SHP77 (cell line): ENCODE results near the gene LAMB3.

Experiments used
- DNase-seq, 2 experiments: peaks; one replicate each; lab custom pipeline; 2025; lab: John Stamatoyannopoulos, UW

The LAMB3 gene

DNA sequence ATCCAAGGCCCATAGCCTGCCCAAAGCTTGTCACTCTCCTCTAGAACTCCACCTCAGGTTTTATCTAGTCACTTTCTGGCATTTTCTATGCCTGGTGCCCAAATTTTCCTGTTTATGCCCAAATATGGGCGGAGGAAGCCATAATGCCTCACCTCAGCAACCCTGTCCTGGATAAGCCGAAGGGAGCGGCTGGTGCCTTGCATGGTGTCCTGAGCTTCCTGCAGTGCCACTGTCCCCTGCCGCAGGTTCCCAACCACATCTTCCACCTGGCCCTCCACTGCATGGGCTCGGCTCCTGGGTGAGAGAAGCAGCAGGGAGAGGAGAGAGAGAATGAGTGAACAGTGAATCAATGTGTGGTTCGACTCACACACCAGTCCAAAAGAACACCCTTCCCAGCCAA lies 34.5 kb downstream of the LAMB3 start:
- no peak for DNase-seq

DNA sequence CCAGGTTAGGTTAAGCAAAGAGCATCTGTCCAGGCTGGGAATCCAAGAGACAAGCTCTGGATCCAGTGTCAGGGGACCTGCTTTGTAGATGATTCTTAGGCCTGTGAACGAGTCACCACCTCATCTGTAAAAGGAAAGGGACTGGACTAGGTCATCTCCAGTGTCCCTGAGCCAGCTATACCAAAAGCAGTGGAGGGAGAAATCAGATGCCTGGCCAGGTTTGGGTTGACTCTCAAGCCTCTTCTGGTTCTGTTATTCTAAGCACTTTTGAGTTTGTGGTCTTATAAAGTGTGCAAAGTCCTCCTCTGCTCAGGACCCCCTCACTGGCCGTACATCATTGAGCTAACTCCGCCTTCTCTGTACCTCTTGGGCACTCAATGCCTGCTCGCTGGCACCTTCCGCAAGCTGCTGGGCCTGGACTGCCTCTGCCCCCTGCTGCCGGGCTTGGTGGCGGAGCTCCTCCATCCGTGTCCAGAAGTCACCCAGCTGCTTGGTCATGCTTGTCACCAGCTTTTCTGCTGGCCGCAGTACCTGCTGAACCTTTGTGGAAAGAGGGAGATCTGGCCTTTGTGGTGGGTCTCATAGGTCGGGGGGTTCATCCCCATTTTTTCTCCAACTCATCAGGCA lies 35.1 kb downstream of the LAMB3 start:
- DNase-seq, result no peak

DNA sequence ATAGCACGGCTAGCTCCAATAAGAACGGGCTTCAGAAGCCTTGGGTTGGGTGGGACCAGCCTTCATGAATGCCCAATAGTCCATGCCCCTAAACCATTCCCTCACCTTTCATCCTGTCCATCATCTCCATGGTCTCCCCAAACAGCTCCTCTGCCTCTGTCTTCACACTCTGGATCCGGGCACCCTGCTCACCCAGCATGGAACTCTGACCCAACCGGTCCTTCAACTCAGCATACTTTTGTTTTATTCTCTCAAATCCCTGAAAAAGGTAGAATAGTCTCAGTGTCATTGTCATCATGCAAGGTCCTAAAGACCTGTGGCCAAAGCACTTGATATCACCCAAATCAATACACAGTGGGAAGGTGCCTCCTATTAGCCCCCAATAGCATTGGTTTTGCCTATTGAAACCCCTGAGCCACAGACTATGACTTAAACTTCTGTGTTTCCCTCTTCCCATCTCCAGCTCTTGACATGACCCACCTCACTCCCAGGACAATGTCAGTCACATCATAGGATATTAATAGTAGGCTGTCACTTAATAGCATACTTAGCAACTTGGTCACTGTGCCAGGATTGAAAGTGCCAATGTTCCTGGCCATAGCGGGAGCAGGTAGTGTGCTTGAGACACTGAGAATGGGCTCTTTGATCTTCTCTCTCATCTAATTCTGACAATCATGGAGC lies 35.7 kb downstream of the LAMB3 start:
- no peak for DNase-seq

DNA sequence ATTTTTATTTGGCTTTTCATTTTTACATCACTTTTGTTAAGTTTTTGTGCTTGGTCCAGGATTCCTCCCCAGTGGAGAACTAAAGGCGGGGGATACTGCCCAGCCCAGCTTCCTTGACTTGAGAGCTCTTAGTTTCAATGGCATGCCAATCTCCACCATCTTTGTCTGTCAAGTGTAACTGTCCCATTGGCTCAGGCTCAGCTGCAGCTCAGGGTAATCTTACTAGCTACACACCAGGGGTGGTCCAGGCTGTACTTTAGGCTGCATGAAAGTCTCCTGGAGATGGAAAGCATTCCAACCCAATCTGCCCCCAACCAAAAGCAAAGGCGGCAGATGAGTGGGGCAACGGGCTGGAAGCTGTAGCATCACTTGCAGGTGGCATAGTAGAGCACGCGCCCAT lies 37.3 kb downstream of the LAMB3 start:
- no peak for DNase-seq

DNA sequence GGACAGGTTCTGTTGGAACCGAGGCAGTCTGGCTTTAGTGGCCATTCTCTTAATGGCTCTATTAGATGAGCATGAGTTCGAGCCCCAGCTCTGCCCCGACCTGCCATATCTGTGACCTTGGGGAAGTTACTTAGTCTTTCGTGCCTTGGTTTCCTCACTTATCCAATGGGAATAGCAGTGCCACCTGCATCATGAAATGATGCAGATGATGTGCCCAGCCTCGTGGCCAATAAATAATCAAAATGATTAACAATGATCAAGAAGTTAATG lies 38.1 kb downstream of the LAMB3 start:
- no peak for DNase-seq

DNA sequence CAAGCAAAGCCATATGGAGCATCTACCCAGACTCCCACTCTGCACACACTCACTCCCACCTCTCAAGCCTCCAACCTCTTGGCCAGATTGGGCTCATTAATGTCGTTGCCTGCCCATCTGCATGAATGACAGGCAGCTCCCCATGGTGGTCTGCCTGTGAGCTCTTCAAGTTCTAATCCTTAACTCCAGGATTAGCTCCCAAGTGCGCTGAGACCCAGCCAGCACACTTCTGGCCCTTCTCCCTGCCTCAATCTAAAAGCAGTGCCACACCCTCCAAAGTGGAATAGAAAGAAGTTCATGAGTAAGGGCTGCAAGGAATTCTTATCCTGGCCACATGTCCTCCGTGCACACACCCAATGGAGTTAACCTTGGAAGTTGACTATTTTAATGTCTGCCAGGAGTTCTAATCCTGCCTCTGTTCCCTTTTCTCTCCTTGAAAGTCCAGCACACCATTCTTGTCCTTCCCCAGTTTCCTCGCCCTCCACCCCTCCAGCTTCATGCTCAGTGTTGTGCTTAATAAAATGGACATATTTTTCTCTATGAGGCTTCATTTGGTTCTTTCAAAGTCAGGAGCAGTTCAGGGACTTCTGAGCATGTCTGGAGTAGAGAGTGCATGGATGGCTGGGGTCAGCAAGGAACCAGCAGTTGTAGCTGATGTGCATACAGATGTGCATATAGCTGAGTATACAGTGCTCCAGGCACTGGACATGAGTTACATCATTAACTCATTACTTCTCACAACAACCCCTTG lies 38.6 kb downstream of the LAMB3 start:
- no peak for DNase-seq

DNA sequence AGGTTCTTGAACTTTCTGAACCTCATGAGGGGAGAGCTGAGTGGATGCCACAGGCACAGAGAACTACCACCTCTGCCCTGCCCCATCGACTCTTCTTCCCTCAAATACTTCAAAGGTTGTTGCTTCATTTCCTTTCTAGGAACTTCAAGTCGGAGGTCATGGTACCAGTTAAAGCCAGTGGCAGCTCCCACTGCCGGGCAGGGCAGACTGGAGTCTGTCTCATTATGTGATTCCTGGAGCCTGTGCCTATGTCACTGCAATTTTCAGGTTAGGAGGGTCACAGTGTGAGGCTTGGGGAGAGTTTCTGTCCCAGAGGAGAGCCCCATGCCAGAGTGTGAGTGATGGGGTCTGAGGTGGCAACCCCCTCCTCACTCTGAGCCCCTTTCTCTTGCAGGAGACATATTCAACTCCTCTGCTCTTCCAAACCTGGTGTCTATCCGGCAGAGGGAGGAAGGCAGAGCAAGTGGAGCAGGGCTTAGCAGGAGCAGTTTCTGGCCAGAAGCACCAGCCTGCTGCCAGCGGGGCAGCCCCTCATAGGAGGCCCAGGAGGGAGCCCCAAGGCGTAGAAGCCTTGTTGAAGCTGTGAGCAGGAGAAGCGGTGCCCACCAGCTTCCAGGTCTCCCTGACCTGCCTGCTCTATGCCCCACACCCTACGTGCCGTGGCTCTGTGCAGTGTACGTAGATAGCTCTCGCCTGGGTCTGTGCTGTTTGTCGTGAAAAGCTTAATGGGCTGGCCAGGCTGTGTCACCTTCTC lies 39.4 kb downstream of the LAMB3 start:
- no peak for DNase-seq

DNA sequence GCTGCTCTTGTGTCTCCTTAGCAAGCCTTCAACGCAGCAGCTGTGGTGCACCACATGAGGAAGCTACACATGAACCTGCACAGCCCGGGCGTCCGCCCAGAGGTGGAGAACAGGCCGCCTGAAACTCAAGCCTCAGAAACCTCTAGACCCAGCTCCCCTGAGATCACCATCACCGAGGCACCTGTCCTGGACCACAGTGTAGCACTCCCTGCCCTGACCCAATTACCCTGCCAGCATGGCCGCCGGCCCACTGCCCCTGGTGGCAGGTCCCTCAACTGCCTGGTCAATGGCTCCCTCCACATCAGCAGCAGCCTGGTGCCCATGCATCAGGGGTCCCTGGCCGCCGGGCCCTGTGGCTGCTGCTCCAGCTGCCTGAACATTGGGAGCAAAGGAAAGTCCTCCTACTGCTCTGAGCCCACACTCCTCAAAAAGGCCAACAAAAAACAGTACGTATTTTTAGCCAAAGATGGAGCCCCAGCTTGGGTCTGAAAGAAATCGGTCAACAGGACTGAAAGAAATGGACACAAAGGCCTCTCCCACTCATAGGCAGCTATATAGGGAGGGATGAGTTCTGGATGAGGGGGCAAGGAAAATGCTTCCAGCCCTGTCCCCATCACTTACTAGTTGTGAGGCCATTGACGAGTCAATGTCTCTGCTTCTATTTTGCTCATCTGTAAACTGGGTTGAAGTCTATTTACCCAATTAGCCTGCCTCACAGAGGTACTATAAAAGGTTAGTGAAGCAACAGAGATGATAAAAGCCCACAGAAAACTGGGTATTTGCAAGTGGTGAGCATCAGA lies 40.3 kb downstream of the LAMB3 start:
- no peak for DNase-seq

DNA sequence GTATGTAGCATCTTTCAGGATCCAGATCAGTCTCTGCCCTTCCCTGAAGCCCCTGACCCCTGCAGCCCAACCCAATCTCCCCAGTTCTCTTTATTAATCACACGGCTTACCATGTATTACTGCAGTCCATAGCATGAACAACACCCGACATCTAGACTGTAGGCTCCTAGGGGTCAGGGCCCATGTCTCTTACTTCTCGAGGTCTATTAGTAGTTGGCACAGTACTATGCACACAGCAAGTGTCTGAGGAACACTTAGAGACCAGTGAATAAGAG lies 41.7 kb downstream of the LAMB3 start:
- no peak for DNase-seq

DNA sequence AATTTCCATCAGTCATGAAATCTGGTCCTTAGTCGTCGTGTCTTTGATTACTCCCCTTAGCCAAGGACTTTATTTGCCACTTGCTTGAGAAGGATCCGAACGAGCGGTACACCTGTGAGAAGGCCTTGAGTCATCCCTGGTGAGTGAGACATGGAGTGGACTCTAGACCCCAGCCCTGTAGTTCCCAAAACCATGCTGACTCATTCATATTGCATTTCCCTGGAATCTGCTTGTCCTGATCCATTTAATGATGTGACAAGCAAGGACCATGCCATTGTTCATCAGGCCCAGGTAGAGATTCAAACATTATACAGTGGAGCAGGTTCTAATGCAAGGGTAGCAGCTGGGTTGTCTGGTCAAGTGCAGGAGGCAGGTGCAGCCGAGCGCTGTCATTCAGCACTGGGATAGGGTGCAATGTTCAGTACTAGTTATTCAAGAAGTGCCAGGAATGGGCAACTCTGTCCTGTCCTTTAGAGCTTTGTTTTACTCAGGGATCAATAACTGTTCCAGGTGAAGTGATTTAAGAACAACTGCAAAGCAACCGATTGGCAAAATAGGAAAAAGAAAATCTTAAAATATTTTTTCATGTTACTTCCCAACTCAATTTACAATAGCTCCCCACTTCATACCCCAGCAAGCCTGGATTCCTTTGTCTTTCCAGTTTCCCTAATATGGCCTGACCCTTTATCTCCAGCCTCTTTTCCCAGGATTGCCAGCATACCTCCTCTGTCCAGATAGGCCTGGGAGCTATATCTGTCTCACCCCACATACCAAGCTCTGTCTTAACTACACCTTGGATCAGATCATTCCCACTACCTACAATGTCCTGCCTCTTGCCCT lies 42.2 kb downstream of the LAMB3 start:
- DNase-seq, result no peak

DNA sequence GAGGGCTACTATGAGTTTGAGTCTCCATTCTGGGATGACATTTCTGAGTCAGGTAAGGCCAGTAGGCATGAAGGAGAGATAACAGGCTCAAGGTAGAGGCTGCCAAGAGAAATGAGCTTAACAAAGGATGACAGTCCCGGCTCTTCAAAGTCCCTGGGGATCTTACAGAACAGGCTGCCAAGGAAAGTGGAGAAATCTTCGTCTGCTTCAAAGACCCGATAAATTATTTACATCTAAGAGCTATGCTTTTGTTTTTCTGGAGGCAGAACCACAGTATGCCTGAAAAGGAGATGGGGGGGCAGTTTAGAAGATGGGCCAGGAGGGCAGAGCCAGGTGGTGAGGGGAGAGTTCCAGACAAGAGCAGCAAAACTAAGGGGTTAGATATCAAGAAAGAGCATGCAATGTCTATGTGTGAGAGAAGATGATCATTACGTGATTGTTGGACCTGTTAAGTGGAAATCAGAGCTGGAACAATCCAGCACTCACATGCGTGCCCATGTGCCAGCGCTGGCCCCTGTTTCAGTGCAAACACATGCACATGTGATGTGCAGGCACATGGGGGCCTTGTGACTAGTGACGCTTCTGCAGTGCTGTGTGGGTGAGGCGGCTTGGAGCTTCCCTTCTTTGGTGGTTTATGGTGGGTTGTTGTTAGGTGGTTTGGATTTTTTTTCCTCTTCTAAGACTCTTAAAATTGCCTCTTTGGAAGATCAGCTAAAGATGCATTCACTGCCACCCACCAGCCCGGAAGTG lies 43.0 kb downstream of the LAMB3 start:
- no peak for DNase-seq

DNA sequence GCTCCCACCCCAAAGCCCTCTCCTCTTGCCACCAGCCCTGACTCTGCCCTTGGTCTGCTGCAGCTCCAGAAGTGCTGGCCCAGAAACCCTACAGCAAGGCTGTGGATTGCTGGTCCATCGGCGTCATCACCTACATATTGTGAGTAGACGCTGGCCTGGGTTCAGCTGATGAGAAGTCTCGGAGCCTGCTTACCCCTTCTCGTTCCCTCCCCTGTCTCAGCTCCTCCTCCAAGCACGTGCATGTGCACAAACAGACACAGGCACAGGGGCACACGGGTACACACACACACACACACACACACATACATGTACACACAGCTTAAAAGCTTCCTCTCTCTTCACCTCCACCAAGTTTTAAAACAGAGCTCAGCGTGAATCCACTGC lies 44.4 kb downstream of the LAMB3 start:
- DNase-seq, result no peak

DNA sequence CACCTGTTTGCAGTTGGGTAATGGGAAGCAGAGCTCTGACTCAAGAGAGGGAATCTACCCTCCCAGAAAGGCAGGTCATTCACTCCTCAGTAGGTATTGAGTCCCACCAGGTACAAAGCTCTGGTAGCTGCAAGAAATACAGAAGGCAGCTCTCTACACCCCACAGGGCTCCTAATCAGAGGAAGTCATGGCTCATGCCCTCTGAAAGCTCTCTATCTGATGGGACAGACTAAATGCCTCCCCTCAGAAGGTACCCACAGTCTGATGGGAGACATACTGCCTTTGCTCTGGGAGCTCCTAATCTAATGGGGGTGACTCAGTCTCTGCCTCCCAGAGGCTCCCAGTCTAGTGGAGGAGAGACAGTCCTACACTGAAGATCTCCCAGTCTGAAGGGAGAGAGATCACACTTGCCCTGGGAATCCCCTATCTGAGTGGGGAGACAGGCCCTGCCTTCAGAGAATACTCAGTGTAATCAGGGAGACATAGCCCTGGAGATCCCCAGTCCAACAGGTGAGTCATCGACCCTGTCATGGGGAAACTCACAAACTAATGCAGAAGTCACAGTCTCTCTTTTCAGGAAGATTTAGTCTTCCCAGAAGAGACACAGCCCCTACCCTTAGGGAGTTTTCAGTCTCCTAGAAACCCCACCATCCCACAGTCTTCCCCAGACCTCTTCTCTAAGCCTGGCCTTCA lies 45.0 kb downstream of the LAMB3 start:
- DNase-seq, result no peak

DNA sequence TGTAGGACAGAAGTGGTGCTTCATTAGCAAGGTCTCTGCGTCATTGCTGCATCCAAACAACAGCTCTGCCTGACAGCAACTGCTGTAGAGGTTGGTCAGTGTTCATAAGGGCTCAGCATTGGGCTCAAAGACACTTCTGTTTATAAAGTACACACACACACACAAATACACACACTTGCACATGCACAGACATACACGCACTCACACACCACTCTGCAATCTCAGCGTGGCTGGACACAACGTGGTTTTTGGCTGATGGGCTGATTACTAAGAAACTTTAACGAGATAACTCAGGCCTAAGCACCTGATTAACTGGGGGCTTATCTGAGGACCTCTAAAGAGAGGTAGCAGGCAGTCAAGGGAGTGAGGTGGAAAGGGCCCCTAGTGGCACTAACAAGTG lies 48.3 kb downstream of the LAMB3 start:
- no peak for DNase-seq

DNA sequence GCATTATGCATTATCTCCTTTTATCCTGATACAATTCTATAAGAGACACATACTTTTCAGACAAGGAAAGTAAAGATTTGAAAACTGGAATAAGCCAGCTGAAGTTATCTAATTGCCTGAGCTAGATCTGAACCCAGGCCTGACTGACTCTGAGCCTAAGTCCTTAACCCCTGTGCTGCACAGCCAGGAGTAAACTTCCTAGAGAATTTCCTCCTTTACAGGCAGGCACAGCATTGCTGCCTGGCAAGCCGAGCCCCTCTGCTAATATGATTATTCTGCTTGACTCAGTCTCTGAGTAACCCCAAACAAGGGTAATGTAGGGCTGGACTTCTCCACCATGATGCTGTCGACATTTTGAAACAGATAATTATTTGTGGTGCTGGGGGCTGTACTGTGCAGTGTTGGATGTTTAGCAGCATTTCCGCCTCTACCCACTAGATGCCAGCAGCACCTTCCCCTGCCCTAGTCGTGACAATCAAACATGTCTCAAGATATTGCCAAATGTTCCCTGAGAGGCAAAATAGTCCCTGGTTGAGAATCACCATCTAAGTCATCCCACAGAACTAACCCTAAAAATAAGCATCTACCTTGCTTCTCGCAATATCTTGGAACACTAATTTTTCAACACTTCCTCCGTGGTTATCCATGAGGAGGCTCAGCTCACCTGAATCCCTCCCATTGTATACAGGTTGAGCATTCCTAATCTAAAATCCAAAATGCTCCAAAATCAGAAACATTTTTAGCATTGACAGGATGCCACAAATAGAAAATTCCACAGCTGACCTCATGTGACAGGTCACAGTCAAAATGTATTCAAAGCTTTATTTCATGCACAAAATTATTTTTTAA lies 50.2 kb downstream of the LAMB3 start:
- peak; percentile 3 to 10 for DNase-seq

DNA sequence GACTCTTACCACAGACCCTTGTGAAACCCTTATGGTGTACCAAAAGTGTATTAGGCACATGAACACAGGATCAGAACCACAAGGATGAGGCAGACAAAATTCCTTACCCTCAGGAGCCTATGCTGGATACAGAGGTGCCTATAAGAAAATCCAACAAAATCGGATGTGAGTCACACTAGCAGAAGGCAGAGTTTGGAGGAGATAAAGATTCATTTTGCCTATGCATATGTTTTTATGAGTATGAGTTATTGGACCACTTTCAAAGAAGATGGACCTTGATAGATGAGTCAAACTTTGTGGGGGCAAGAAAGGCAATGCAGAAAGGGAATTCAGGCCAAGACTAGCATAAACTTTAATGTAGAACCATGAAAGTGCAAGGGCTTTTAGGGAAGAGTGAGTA lies 51.7 kb downstream of the LAMB3 start:
- DNase-seq, result no peak

DNA sequence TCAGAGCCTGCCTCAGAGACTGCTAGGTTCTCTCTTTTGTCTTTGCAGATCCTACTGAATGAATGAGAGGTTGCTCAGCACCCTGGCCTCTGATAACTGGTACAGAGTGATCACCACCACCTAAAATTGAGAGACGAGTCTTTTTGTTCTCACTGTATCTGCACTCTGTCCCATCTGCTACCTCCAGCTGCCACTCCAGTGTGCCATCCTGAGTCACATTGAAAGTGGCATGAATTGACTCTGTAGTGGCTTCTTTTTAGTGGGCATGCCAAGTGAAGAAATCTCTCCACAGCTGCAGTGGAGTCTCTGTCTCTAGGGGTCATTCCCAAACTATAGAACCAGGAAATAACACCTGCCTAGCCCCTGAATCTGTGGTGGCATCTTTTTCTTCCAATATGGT lies 54.0 kb downstream of the LAMB3 start:
- DNase-seq, result no peak

DNA sequence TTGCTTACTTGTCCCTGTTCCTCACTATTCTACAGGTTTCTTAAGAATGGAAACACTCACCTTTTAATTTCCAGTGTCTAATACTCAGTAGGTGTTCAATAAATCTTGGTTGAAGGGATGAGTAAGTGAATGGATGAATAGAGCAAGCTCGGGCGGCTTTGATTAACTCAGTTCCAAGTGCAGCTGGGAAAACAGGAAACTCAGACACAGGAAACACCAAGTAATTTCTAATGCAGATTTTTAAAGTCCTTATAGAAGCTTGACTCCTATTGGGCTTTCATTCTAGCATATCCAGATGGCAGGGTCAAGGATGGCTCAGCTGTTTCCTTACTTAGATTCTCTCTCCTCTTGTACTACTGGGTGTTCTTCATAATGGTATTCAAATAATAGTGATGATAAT lies 54.7 kb downstream of the LAMB3 start:
- no peak for DNase-seq

DNA sequence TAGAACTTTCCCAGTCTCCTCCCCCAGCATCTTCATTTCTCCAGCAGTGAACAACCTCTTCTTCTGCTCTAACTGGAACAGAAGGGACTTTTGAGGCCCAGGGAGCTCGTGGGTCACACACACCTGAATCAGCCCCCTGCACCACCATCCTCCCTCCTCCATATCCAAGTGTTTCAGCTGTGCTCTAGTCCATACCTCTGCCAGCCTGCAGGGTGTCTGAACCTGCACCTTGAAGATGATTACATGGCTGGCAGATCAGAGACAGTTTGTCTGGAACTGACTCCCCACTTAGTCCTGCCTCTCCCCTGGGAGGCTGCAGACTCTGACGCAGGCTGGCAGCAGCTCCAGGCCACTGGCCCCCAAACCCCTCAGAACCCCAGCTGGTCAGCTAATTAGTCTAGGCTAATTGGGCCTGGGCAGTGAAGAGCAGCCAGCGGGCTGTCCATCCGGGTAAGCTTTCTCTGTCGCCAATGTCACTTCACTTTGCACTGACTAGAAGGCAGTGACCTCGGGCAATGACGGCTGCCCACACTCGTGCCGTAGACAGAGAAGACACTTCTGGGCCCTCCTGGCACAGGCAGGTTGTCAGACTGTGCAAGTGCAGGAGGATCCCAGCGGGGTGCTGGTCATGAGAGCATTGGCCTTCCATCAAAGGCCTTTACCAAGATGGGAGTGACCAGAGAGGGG lies 56.5 kb downstream of the LAMB3 start:
- no peak for DNase-seq
